ENCODE results near the gene RNF112. TPM values are rescaled to one million over a fixed set of nuclear protein-coding genes. Genes with fewer than 3 reads are reported as not detected.

The RNF112 gene
- total RNA-seq, 1 experiment from 2014 or later, result 0.81 TPM

DNA sequence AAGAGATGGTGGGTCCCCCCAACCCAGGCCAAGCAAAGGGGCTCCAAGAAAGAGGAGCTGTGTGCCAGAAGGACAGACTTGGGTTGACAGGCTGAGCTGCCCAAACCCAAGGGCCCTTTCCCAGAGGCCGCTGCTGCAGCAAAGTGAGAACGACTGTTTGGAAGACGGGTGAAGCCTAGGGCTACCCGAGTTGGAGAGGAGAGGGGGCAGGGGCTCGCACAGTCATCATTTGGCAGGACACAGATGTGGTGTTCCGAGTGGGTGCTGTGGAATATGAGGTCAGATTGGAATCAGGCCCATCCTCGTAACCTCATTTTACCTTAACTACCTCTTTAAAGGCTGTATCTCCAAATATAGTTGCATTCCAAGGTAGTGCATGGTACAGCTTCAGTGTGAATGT lies 18.7 kb upstream of the RNF112 start:
- no peak for DNase-seq
- no peak overlapping the region for H2BK12ac ChIP-seq (ENCODE audit: insufficient read length, low read depth, low read length)
- Mint-ChIP-seq H3K4me1 (peaks cover 39 to 45% of the 10 kb centered on the region in 2 experiments), H3K27ac (peak overlapping the region in 2 of 3 experiments; percentile 41 to 60; a peak in 2 of 7 replicates), H3K4me3 (no peak overlapping the region), H3K36me3 (ENCODE audit: insufficient read depth in 1 of 3, low read depth in 3 of 3) (peaks cover 0 to 5% (median 0%) of the 10 kb centered on the region in 3 experiments; a peak in 2 of 7 replicates), H3K27me3 (ENCODE audit: low read depth) (no peaks in the 10 kb centered on the region), H3K9me3 (peaks cover 0 to 2% of the 10 kb centered on the region in 2 experiments; a peak in 1 of 5 replicates)
- no peak overlapping the region for H3K23ac ChIP-seq (ENCODE audit: insufficient read length, low read depth, low read length)
- H2BK15ac ChIP-seq (ENCODE audit: low read depth, low read length), result no peak overlapping the region
- no peak overlapping the region for H3K9ac ChIP-seq (ENCODE audit: extremely low read depth, insufficient read length, low read length)
- no peak overlapping the region for H2AK5ac ChIP-seq (ENCODE audit: insufficient read length, low read length)
- peaks cover 7% of the 10 kb centered on the region; the same call in 1 of the 2 replicates for H3K4me1 ChIP-seq (ENCODE audit: insufficient read depth, low read length)
- no peak overlapping the region for H2BK120ac ChIP-seq (ENCODE audit: low read depth, low read length, poor library complexity, severe bottlenecking)
- no peak overlapping the region for H3K4ac ChIP-seq (ENCODE audit: low read depth, low read length)
- H3K14ac ChIP-seq (ENCODE audit: insufficient read depth, low read length), result no peak overlapping the region
- H3K27me3 ChIP-seq (ENCODE audit: insufficient read depth, low read length), result no peaks in the 10 kb centered on the region
- no peak overlapping the region for H2BK5ac ChIP-seq (ENCODE audit: insufficient read length, low read length)
- H3K79me2 ChIP-seq (ENCODE audit: insufficient read depth, low read length), result no peaks in the 10 kb centered on the region
- no peak overlapping the region for H3T11ph ChIP-seq (ENCODE audit: low read length)
- no peak overlapping the region for H2BK20ac ChIP-seq (ENCODE audit: low read depth, low read length, poor library complexity, severe bottlenecking)
- H3K56ac ChIP-seq (ENCODE audit: insufficient read length, low read depth, low read length), result no peak overlapping the region
- H4K5ac ChIP-seq (ENCODE audit: insufficient read length, low read depth, low read length), result no peak overlapping the region
- TF ChIP-seq, protein P1, sequence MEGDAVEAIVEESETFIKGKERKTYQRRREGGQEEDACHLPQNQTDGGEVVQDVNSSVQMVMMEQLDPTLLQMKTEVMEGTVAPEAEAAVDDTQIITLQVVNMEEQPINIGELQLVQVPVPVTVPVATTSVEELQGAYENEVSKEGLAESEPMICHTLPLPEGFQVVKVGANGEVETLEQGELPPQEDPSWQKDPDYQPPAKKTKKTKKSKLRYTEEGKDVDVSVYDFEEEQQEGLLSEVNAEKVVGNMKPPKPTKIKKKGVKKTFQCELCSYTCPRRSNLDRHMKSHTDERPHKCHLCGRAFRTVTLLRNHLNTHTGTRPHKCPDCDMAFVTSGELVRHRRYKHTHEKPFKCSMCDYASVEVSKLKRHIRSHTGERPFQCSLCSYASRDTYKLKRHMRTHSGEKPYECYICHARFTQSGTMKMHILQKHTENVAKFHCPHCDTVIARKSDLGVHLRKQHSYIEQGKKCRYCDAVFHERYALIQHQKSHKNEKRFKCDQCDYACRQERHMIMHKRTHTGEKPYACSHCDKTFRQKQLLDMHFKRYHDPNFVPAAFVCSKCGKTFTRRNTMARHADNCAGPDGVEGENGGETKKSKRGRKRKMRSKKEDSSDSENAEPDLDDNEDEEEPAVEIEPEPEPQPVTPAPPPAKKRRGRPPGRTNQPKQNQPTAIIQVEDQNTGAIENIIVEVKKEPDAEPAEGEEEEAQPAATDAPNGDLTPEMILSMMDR (conservative IDR thresholded peaks at IDR 0.05), result no peak
- no peak overlapping the region for H3K27ac ChIP-seq (ENCODE audit: insufficient read length, low read depth, low read length)
- no CpG with 5 or more reads among the region's 7 CpGs for WGBS (ENCODE audit: extremely low coverage, insufficient read length, low lambda C conversion rate)
- H4K91ac ChIP-seq (ENCODE audit: insufficient read length, low read depth, low read length), result no peak overlapping the region
- no peaks in the 10 kb centered on the region for H3K23me2 ChIP-seq (ENCODE audit: insufficient read length, low read depth, low read length, poor library complexity, severe bottlenecking)
- H3K79me1 ChIP-seq (ENCODE audit: insufficient read depth, low read depth, low read length, poor library complexity, severe bottlenecking), result no peaks in the 10 kb centered on the region
- H4K8ac ChIP-seq (replicated peaks; ENCODE audit: insufficient read length, low read depth, low read length), result no peak overlapping the region
- H3K18ac ChIP-seq (ENCODE audit: insufficient read length, low read depth, low read length), result no peak overlapping the region
- H2AFZ ChIP-seq (ENCODE audit: low read length), result no peak overlapping the region
- H3K4me2 ChIP-seq (ENCODE audit: insufficient read depth, insufficient read length, low read length), result no peak overlapping the region
- no peaks in the 10 kb centered on the region for H4K20me1 ChIP-seq (ENCODE audit: control insufficient read depth, insufficient read depth, insufficient read length)
- H3K9me3 ChIP-seq (ENCODE audit: control insufficient read depth, low read depth, low read length), result no peaks in the 10 kb centered on the region

Data from H9 (cell line).